Measurements from ENCODE around the gene DAB1.

The DAB1 gene

GRCh38 chr1:57281324-57281723 lies 142.5 kb downstream of the DAB1 start:
- H3K36me3 ChIP-seq: no peaks in the 10 kb centered on the region
- no peaks in the 10 kb centered on the region for H3K27me3 ChIP-seq
- no peak for DNase-seq
- H3K4me3 ChIP-seq: no peak overlapping the region
- intact Hi-C loops (cut with DNase I; ENCODE audit: low total_unique reads): no loop called here
- TF ChIP-seq CTCF (IDR thresholded peaks at IDR 0.05): no peak
- no peaks in the 10 kb centered on the region for H3K4me1 ChIP-seq
- no peak overlapping the region for H3K27ac ChIP-seq
- no peaks in the 10 kb centered on the region for H3K9me3 ChIP-seq

DNA sequence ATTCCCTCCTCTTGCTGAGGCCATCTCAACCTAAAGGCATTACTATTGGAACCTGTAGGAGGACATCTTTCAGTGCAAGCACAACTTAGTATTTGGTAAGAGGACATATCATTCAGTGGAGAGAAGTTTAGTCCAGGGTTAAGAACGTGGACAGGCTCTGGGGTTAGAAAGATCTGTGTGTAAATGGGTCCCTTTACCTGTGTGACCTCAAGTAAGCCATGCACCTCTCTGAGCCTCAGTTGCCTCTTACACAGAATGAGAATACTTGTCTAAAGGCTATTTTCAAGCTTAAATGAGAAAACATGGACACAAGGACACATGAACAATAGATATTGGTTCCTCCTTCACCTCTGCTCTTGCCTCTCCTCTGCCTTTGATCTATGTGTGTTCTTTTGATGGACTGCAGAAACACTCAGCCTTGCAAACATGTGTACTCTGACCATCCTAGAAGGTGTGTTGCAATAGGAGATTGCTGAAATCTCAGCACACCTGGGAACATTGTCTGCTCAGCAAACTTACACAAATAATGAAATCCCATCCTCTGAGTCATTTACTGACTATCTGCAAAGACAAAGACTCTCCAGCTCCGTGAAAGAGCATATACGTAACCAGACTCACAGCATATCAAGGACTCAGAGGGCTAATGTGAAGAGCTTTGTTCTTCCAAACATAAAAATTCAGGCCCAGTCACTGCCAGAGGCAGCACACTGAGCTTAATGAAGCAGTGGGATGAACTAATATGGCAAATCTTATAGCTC lies 143.8 kb downstream of the DAB1 start:
- H3K27ac ChIP-seq: no peak overlapping the region
- TF ChIP-seq CTCF (IDR thresholded peaks at IDR 0.05): no peak
- H3K27me3 ChIP-seq: no peaks in the 10 kb centered on the region
- no peak overlapping the region for H3K4me3 ChIP-seq
- H3K9me3 ChIP-seq: no peaks in the 10 kb centered on the region
- intact Hi-C loops (cut with DNase I; ENCODE audit: low total_unique reads): no loop called here
- no peak for DNase-seq
- no peaks in the 10 kb centered on the region for H3K36me3 ChIP-seq
- H3K4me1 ChIP-seq: no peaks in the 10 kb centered on the region

DNA sequence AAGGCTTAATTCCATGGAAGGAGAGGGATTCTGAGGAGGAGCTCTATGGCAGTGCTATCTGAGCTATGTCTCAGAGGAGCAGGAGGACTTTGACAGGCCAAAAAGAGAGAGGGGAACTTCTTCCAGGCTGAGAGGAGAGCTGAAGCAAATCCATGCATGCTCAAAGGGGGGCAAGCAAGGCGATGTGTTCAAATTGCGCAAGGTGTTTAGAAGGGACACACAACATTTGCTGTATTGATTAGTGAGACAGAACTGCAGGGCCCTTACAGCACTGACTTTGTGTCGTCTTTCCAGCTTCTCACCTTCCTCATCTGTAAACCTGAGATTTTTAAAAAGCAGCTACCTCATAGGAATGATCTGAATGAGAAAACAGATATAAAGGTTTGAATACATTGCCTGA lies 145.3 kb downstream of the DAB1 start:
- no peaks in the 10 kb centered on the region for H3K36me3 ChIP-seq
- no peak for DNase-seq
- no peaks in the 10 kb centered on the region for H3K4me1 ChIP-seq
- intact Hi-C loops (cut with DNase I; ENCODE audit: low total_unique reads): no loop called here
- no peak overlapping the region for H3K27ac ChIP-seq
- no peaks in the 10 kb centered on the region for H3K9me3 ChIP-seq
- H3K4me3 ChIP-seq: no peak overlapping the region
- H3K27me3 ChIP-seq: no peaks in the 10 kb centered on the region
- TF ChIP-seq CTCF (IDR thresholded peaks at IDR 0.05): no peak

DNA sequence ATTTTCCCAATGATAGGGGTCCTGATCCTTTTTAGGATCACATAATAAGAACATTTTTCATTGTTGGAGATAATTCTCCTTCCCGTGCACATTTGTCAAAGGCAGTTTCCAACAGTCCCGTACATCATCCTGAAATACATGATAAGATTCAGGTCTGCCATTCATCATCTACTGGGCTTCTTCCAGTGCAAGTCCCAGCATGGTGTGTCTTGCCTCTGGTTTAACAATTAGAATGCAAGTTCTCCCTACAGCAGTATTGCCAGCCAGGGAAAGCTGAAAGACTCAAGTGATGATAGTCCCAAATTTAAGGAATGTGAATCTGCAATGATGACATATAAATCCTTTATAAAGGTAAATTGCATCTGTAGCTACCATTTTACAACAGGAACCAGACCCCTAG lies 146.2 kb downstream of the DAB1 start:
- H3K27ac ChIP-seq: no peak overlapping the region
- no peak overlapping the region for H3K4me3 ChIP-seq
- no peak for DNase-seq
- no peaks in the 10 kb centered on the region for H3K9me3 ChIP-seq
- TF ChIP-seq CTCF (IDR thresholded peaks at IDR 0.05): no peak
- H3K27me3 ChIP-seq: no peaks in the 10 kb centered on the region
- H3K4me1 ChIP-seq: no peaks in the 10 kb centered on the region
- H3K36me3 ChIP-seq: no peaks in the 10 kb centered on the region
- intact Hi-C loops (cut with DNase I; ENCODE audit: low total_unique reads): no loop called here

DNA sequence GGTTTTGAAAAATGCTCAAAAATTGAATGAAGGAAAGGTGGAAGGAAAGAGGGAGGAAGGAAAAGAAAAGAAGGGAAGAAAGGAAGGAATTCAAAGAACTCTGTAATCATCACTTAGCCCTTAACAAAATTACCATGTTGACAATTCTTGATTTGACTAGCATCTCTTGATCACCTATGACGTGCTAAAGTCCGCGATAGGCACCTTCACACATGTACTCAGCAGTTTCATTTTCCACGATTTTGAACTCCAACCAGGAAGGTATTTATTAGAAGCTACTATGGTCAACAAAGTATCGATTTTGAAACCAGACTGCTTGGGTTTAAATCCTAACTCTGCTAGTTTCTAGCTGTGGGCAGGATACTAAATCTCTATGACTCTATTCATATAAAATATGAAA lies 146.9 kb downstream of the DAB1 start:
- Histone ChIP-seq H3K27me3 (no peaks in the 10 kb centered on the region), H3K27ac (no peak overlapping the region), H3K9me3 (no peaks in the 10 kb centered on the region), H3K4me1 (no peaks in the 10 kb centered on the region), H3K4me3 (no peak overlapping the region), H3K36me3 (no peaks in the 10 kb centered on the region)
- no peak for DNase-seq
- no peak for TF ChIP-seq CTCF (IDR thresholded peaks at IDR 0.05)
- intact Hi-C loops (cut with DNase I; ENCODE audit: low total_unique reads): no loop called here

DNA sequence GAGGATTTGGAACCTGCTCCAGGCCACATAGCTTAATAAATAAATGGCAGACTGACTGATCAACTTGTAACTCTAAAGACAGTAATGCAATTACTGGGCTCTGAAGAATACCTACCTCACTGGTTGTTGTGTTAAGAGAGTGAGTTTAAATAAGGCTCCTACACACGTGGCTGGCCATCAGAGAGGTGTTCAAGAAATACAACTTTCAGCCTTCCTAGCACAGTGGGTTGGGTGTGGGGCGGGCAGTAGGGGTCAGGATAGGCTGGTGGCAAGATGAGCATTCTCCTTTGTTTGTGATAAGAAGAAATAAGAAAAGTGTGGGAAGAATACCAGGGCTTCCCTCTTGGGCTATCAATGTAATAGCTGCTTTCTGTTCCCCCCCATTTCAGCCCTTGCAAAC lies 151.3 kb downstream of the DAB1 start:
- no peak overlapping the region for H3K27ac ChIP-seq
- no peak for TF ChIP-seq CTCF (IDR thresholded peaks at IDR 0.05)
- DNase-seq: no peak

More for the DNA sequence above, 151.3 kb downstream of the DAB1 start:
- Histone ChIP-seq H3K27me3 (no peaks in the 10 kb centered on the region), H3K4me1 (no peaks in the 10 kb centered on the region), H3K36me3 (no peaks in the 10 kb centered on the region), H3K9me3 (no peaks in the 10 kb centered on the region), H3K4me3 (no peak overlapping the region)
- intact Hi-C loops (cut with DNase I; ENCODE audit: low total_unique reads): no loop called here

All from tibial artery (tissue), 4 donors.